ENCODE results near the gene RFNG. TPM values are rescaled to one million over a fixed set of nuclear protein-coding genes. Genes with fewer than 3 reads are reported as not detected.

RFNG gene
- total and polyA plus RNA-seq, 8 donors = 18.2 to 59.1 (median 29.6) TPM

GRCh38 chr17:82088838-82089722, 37.5 kb upstream of the RFNG start:
- intact Hi-C loops (cut with DNase I) = no loop called here
- Histone ChIP-seq H3K4me3 (no peak overlapping the region), H3K9me3 (no peaks in the 10 kb centered on the region), H3K27me3 (no peaks in the 10 kb centered on the region), H3K27ac (no peak overlapping the region), H3K36me3 (peaks cover 5 to 59% (median 42%) of the 10 kb centered on the region in 3 donors), H3K4me1 (no peaks in the 10 kb centered on the region)
- ATAC-seq = no peak
- 93 to 95% methylated on average over 45 to 47 of the region's 47 CpGs for WGBS, 2 donors
- TF ChIP-seq, protein P1, sequence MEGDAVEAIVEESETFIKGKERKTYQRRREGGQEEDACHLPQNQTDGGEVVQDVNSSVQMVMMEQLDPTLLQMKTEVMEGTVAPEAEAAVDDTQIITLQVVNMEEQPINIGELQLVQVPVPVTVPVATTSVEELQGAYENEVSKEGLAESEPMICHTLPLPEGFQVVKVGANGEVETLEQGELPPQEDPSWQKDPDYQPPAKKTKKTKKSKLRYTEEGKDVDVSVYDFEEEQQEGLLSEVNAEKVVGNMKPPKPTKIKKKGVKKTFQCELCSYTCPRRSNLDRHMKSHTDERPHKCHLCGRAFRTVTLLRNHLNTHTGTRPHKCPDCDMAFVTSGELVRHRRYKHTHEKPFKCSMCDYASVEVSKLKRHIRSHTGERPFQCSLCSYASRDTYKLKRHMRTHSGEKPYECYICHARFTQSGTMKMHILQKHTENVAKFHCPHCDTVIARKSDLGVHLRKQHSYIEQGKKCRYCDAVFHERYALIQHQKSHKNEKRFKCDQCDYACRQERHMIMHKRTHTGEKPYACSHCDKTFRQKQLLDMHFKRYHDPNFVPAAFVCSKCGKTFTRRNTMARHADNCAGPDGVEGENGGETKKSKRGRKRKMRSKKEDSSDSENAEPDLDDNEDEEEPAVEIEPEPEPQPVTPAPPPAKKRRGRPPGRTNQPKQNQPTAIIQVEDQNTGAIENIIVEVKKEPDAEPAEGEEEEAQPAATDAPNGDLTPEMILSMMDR (IDR thresholded peaks at IDR 0.05) = no peak
- DNase-seq = peak in 2 of 6 donors; percentile 25 to 66
- no peak for FAIRE-seq

DNA sequence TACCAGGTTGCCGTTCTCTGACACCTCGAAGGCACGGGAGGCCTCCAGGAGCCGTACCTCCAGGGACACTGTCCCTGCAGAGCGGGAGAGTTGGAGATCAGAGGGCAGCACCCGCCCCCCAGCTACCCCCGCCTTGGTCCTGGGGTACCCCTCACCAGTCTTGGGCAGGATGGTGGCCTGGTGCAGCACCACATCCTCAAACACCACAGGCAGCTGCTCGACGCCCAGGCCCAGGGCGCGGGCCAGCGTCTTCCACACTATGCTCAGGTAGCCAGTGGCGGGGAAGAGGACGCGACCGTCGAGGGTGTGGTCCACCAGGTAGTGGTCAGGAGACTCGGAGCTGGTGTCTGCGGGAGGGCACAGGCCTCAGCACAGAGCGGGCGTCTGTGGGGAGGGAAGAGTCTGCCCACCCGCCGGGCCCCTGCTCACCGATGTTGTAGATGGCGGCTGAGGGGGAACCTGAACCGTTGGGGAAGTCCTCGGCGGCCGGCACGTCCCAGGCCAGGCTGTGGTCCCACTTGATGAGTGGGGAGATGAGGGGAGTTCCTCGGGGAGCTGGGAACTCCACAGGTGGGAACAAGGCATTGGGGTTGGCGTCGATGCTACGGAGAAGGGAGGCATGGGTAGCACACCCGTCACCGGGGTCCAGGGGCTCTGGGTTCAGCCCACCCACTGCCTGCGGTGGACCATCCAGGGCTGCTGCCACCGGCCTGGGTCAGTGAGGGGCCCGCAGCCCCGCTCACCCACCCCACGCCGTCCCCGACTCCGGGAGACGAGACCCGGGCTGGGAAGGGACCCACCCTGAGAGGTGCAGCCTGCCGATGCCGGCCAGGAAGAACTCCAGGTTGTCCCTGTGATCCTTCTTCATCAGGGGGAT, 36.6 kb upstream of the RFNG start:
- H3K36me3 ChIP-seq = peaks cover 3 to 61% (median 41%) of the 10 kb centered on the region in 3 donors
- H3K27me3 ChIP-seq = no peaks in the 10 kb centered on the region
- no peaks in the 10 kb centered on the region for H3K4me1 ChIP-seq
- 96 to 98% methylated on average over 44 to 48 of the region's 48 CpGs for WGBS, 2 donors
- FAIRE-seq (no peak), DNase-seq (peak in 2 of 6 donors; percentile 22 to 76), ATAC-seq (no peak)
- TF ChIP-seq, protein P1 (IDR thresholded peaks at IDR 0.05) = no peak
- no peak overlapping the region for H3K4me3 ChIP-seq
- no peaks in the 10 kb centered on the region for H3K9me3 ChIP-seq
- intact Hi-C loops (cut with DNase I) = no loop called here
- H3K27ac ChIP-seq = no peak overlapping the region

GRCh38 chr17:82086941-82087906, 35.6 kb upstream of the RFNG start:
- H3K27ac ChIP-seq = no peak overlapping the region
- DNase-seq (peak in 2 of 6 donors; percentile 21 to 68), FAIRE-seq (no peak), ATAC-seq (no peak)
- intact Hi-C loops (cut with DNase I) = no loop called here
- peaks cover 0 to 63% (median 37%) of the 10 kb centered on the region in 3 donors for H3K36me3 ChIP-seq
- no peaks in the 10 kb centered on the region for H3K4me1 ChIP-seq
- 91 to 93% methylated on average over 37 to 39 of the region's 39 CpGs for WGBS, 2 donors
- no peak overlapping the region for H3K4me3 ChIP-seq
- no peaks in the 10 kb centered on the region for H3K27me3 ChIP-seq
- H3K9me3 ChIP-seq = no peaks in the 10 kb centered on the region
- TF ChIP-seq, protein P1 (IDR thresholded peaks at IDR 0.05) = no peak

DNA sequence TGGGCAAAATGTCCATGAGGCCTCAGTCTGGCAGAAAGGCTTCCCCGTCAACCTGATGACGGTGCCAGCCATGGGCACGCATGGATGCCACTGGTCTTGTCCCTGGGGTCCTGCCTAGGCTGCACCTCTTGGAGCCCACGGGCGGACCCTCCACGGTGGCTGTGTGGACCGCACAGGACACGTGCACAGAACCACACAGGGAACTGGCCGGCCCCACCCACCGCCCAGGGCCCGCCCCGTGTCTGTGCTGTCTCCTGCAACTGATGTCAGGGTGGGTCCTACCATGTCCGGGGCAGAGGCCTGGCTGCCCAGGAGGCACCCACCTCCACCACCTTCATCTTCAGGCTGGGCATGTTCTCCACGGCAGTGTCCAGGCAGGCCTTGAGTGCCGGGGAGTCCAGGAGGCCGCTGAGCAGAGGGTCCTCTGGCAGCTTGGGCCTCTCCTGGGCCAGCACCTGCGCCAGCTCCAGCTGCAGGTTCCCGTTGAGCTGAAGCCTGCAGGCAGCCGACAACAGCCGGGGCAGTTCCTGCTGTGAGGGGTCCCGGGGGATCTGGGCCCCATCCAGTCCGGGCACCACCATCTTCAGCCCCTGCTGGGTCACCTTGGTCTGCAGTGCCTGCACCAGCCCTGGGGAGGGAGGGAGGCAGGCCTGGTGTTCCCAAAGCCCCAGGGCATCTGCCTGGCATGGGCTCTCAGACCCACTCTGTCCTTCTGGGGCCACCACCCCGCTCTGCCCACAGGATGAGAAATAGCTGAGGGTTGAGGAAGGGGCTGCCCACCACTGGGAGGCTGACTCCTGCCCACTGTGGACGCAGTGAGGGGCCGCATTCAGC, 34.5 kb upstream of the RFNG start:
- peak in 1 of 6 donors; percentile 67 for DNase-seq
- no peak for FAIRE-seq
- intact Hi-C loops (cut with DNase I) = no loop called here
- H3K4me3 ChIP-seq = no peak overlapping the region
- H3K36me3 ChIP-seq = peaks cover 0 to 57% (median 34%) of the 10 kb centered on the region in 3 donors
- H3K9me3 ChIP-seq = no peaks in the 10 kb centered on the region
- no peaks in the 10 kb centered on the region for H3K4me1 ChIP-seq
- TF ChIP-seq, protein P1 (IDR thresholded peaks at IDR 0.05) = no peak
- H3K27me3 ChIP-seq = no peaks in the 10 kb centered on the region
- ATAC-seq = no peak
- no peak overlapping the region for H3K27ac ChIP-seq
- 91% methylated on average over 23 to 25 of the region's 25 CpGs for WGBS, 2 donors

Data from pancreas (tissue), 10 donors.